Measurements from ENCODE around the gene GRK2.

DNA sequence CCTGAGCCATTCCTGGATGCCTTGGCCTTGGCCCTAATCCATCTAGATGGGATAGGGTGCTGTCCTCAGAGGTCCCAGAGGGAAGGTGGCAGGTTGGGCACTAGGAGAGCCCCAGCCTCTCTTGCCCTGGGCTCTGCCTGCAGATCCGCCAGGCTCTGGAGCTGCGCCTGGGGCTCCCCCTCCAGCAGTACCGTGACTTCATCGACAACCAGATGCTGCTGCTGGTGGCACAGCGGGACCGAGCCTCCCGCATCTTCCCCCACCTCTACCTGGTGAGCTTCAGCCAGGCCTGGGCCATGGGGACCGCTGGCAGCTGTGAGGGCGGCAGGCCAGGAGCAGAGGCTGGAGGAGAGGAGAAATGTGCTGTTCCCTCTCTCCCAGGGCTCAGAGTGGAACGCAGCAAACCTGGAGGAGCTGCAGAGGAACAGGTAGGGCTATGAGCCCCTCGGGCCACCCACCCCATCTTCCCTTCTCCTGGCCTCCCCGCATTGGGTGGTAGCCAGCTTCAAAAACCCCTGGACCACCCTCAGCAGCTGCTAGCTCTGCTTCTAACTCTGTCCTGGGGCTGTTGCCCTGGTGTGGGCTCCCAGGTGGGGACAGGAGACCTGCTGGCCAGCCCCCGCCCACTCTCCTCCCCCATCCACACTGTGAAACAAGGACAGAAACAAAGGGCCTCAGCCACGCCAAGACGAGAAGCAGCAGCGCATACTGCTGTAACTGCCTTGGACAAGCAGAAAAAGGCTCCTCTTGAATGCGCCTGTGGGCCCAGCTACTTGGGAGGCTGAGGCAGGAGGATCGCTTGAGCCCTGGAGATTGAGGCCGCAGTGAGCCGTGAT is 42.0 kb downstream of the GRK2 start:
- TF ChIP-seq CTCF (IDR thresholded peaks at IDR 0.05; ENCODE audit: control extremely low read depth in 1 of 3, insufficient read depth in 1 of 3, low read depth in 1 of 3, low read length in 3 of 3): no peak
- no peak for TF ChIP-seq SP2 (IDR thresholded peaks at IDR 0.05; ENCODE audit: low read length)

Measured in H1 (cell line).